ENCODE measurements around the gene ZCCHC8. TPM values are rescaled to one million over a fixed set of nuclear protein-coding genes. Genes with fewer than 3 reads are reported as not detected.
A peak's percentile ranks its signal among the peaks of the same experiment; 100 is the strongest.

ZCCHC8 gene
- total RNA-seq, 2 experiments from 2014 or later: 49.4 to 54.8 TPM

DNA sequence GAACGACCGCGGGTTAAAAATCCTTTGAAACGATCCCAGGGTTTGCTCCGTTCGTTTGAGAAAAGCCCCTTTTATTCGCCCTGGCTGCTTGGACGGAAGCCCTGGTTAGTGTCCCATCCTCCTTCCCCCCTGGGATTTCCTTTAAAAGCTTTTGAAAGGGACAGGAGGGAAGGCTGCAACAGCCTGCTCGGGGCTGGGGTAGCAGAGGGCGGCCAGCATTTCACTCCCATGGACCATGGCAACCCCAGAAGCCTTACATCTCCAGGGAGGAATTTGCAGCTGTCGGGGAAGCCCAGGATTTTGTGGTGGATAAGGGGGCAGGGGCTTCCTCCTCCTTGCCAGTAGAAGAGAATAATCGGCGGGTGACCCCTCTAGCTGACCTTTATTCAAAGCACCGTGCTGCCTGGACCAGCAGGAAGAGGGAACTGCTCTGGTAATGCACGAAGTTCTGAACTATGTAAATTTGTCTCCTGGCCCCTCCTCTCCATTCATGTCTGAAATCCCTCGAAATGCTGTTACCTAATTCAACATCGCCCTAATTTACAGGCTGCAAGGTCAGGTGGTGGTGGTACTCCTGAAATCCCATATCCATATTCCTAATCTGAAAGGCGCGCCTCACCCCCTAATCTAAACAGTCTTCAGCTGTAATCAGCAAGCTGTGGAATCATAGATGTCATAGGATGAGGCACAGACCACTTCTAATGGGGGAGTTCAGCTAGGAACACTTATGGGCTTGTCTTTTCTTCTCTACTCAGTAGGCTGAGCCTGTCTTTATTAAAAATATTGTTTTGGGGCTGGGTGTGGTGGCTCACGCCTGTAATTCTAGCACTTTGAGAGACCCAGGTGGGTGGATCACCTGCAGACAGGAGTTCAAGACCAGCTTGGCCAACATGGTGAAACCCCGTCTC lies 77.2 kb downstream of the ZCCHC8 start:
- H3K4me1 ChIP-seq (ENCODE audit: insufficient read depth, low read length): peaks cover 32% of the 10 kb centered on the region
- Mint-ChIP-seq H3K36me3 (ENCODE audit: low read depth) (peaks cover 5% of the 10 kb centered on the region), H3K4me1 (ENCODE audit: low read depth) (peaks cover 29% of the 10 kb centered on the region), H3K27ac (peak overlapping the region; percentile 86), H3K4me3 (peak overlapping the region; percentile 96), H3K9me3 (no peaks in the 10 kb centered on the region), H3K27me3 (no peaks in the 10 kb centered on the region)
- TF ChIP-seq CTCF (IDR thresholded peaks at IDR 0.05): no peak
- no peaks in the 10 kb centered on the region for H3K9me3 ChIP-seq (ENCODE audit: control insufficient read depth in 1 of 2, insufficient read depth in 1 of 2, low read length in 2 of 2)
- H3K27me3 ChIP-seq (ENCODE audit: control insufficient read depth in 1 of 2, insufficient read depth in 2 of 2, low read length in 2 of 2): no peaks in the 10 kb centered on the region
- ATAC-seq (ENCODE audit: poor library complexity): no peak
- H3K36me3 ChIP-seq (ENCODE audit: insufficient read depth, low read length): no peaks in the 10 kb centered on the region
- intact Hi-C loops (cut with DNase I, micrococcal nuclease): loop anchor here in 1 of 2 experiments (5.0 kb wide), 1 partner anchor 44 kb away; no protein-coding TSS in a partner anchor
- peak in 2 of 14 experiments; percentile 26 to 34 for DNase-seq
- POLR2A ChIA-PET: interaction anchor here (0.9 to 3.5 kb wide), 4 partner anchors 11 to 103 kb away, joined by 4 to 22 read pairs (median 14); partner anchors contain the start of genes KNTC1, RSRC2 and ZCCHC8
- peak overlapping the region; percentile 78 for H3K4me3 ChIP-seq (ENCODE audit: low read length)
- H3K27ac ChIP-seq (ENCODE audit: low read depth in 1 of 2, low read length in 2 of 2): no peak overlapping the region
- CTCF ChIA-PET: interaction anchor here (1.4 to 1.6 kb wide), 2 partner anchors 24 to 48 kb away, joined by 4 to 7 read pairs; no protein-coding TSS in a partner anchor

- H3K4me3 Mint-ChIP-seq: peak overlapping the region; percentile 96
- Histone ChIP-seq H3K27me3 (ENCODE audit: control insufficient read depth in 1 of 2, insufficient read depth in 2 of 2, low read length in 2 of 2) (no peaks in the 10 kb centered on the region), H3K36me3 (ENCODE audit: insufficient read depth, low read length) (no peaks in the 10 kb centered on the region), H3K4me1 (ENCODE audit: insufficient read depth, low read length) (peaks cover 32% of the 10 kb centered on the region), H3K27ac (ENCODE audit: low read depth in 1 of 2, low read length in 2 of 2) (no peak overlapping the region), H3K4me3 (ENCODE audit: low read length) (peak overlapping the region; percentile 78), H3K9me3 (ENCODE audit: control insufficient read depth in 1 of 2, insufficient read depth in 1 of 2, low read length in 2 of 2) (no peaks in the 10 kb centered on the region)
- peaks cover 7% of the 10 kb centered on the region for H3K36me3 Mint-ChIP-seq (ENCODE audit: low read depth)
- TF ChIP-seq CTCF (IDR thresholded peaks at IDR 0.05): no peak
- ATAC-seq (ENCODE audit: poor library complexity): peak; percentile 19
- intact Hi-C loops (cut with DNase I, micrococcal nuclease): loop anchor here in 1 of 2 experiments (5.0 kb wide), 1 partner anchor 45 kb away; no protein-coding TSS in a partner anchor
- CTCF ChIA-PET: interaction anchor here (0.7 to 2.2 kb wide), 6 partner anchors 10 to 78 kb away, joined by 3 to 20 read pairs (median 8); partner anchors contain the start of gene ZCCHC8
- H3K9me3 Mint-ChIP-seq: no peaks in the 10 kb centered on the region
- peaks cover 34% of the 10 kb centered on the region for H3K4me1 Mint-ChIP-seq (ENCODE audit: low read depth)
- H3K27me3 Mint-ChIP-seq: no peaks in the 10 kb centered on the region
- peak overlapping the region; percentile 86 for H3K27ac Mint-ChIP-seq
- peak in 9 of 14 experiments; percentile 3 to 55 (median 17) for DNase-seq
- POLR2A ChIA-PET: interaction anchor here (1.0 to 3.5 kb wide), 6 partner anchors 10 to 104 kb away, joined by 3 to 22 read pairs (median 11); partner anchors contain the start of genes KNTC1, RSRC2 and ZCCHC8
Measured at GRCh38 chr12:122422730-122423257, 77.9 kb downstream of the ZCCHC8 start.

Data from CD4-positive, alpha-beta T cell (primary cell).